Fibroblast of villous mesenchyme (primary cell): ENCODE measurements around the gene ZSWIM6. TPM values are rescaled to one million over a fixed set of nuclear protein-coding genes. Genes with fewer than 3 reads are reported as not detected.
A peak's percentile ranks its signal among the peaks of the same experiment; 100 is the strongest.

Source experiments
- DNase-seq: peaks from one replicate; pipeline ENCODE4 v3.0.0-alpha.2; 2010; ENCODE audit warnings: low read depth
- H3K4me3 ChIP-seq: 2 replicates; pipeline ENCODE4 v1.5.1; 2011; ENCODE audit warnings: low read depth, mild to moderate bottlenecking, low read length
- CTCF ChIP-seq: IDR thresholded peaks from 2 replicates; pipeline ENCODE4 v1.5.1; 2012; ENCODE audit warnings: low read depth, mild to moderate bottlenecking, low read length; ENCODE audit not compliant: insufficient read depth
- total RNA-seq: library from RNA; depleted of rRNA; stranded (reverse); fragments of >200 nt; gene quantifications from 2 replicates; pipeline ENCODE4 v1.2.3, GENCODE V29; 2012

The ZSWIM6 gene
- total RNA-seq, 1 donor = 16.4 TPM

DNA sequence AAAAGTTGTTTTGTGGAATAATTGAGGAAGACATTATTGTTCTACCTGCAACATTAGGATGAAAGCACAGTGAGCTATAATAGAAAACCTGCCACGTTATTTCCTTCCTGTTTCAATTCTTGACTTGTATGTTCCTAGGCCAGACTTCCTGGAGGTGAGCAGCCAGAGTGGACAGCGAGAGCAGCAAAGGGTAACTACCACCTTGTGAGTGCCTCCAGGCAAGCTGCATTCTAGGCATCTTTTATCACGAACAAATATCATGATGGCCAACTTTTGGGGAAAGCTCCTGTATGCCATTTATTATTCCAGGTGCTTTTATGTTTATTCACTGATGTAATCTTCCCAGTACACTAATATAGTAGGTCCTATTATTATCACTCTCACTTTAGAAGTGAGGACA lies 34.0 kb upstream of the ZSWIM6 start:
- TF ChIP-seq CTCF = no peak
- H3K4me3 ChIP-seq = no peak overlapping the region
- no peak for DNase-seq

- no peak overlapping the region for H3K4me3 ChIP-seq
- no peak for TF ChIP-seq CTCF
- peak; percentile 49 for DNase-seq
These were observed 33.5 kb upstream of the ZSWIM6 start for GRCh38 chr5:61298580-61298979.

- TF ChIP-seq CTCF = no peak
- peak; percentile 38 for DNase-seq
These were observed 32.8 kb upstream of the ZSWIM6 start for GRCh38 chr5:61299261-61299681.

DNA sequence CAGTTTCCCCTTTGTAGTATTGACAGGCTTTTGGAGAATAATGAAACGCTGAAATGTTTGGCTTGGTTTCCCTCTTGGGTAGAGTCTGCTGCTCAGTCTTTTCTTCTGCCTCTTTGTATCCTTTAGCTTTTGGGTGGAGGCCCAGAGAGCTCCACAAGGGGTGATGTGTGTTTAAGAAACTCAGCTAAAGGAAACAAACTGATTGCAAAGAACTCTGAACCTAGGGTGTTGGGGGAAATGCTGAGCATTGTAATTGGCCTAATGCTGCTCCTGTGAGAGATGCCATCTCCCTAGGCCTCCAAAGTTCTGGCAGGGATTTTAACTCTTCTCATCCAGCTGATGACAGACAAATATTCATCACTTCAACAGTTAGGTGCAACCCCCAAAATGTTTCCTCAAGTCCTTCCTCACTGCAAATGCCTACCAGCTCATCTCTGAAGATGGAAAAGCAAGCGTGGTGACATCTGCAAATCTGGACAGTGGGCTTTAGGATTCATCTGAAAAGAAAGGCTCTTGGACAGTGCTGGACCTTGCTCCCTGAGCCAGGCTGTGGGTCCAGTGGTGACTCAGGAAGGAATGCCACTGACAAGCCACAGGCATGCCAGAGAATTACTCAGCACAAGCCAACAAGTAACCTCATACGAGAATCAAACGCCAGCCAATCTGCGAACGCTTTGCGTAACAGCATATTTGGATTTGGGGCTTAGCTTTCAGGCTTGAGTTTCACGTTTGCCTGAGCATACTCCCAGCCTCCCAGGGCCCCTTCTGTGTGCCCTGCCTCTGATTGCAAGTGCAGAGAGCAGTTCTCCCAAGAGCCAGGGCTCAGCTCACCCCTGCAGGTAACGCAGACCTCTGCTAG lies 30.5 kb upstream of the ZSWIM6 start:
- TF ChIP-seq CTCF = peak; percentile 32
- H3K4me3 ChIP-seq = peak overlapping the region; percentile 6
- DNase-seq = peak; percentile 99

More at GRCh38 chr5:61299261-61299681, 32.8 kb upstream of the ZSWIM6 start:
- no peak overlapping the region for H3K4me3 ChIP-seq

DNA sequence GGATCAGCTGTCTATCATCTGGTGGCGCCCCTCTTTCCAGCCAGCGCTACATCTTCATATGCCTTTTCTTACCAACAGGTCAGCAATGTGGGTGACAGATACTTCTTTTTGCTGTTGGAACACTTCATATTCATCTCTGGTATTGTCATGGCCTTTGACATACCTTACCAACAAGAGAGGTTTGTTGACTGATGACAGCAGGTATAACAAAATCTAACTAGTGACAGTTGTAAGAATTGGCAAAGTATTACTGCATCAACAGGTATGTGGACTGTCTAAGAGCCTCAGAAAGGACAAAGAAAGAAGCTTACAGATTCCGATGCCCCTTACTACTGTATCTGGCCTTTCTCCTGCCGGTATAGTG lies 29.9 kb upstream of the ZSWIM6 start:
- DNase-seq = no peak
- no peak overlapping the region for H3K4me3 ChIP-seq
- TF ChIP-seq CTCF = no peak

GRCh38 chr5:61303346-61303745 lies 28.7 kb upstream of the ZSWIM6 start:
- TF ChIP-seq CTCF = no peak
- H3K4me3 ChIP-seq = peak overlapping the region; percentile 28
- peak; percentile 61 for DNase-seq
